ENCODE measurements around the gene RERE.
A peak's percentile ranks its signal among the peaks of the same experiment; 100 is the strongest.
"Not testable (repeated sequence)": the region's sequence is repeated elsewhere in the genome, so short reads cannot be mapped to it uniquely, and the experiment has no call there.

Gene RERE

DNA sequence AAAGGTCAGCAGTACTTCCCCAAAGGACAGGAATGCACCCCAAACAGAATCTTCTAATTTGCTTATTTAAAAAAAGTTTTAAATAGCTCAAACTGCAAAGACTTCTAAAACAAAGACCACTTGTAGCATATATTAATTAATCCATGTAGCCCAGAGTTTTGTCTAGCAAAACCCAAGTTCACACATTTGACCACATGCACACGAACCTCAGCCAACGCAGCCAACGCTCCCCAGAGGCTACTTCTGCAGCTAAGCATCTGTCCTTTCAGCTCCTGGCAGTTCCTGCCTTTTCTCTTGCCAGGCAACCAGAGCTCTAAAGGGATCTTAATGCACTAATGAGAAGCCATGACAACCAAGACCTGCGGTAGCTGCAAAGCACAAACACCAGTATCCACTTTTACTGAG lies 89.6 kb downstream of the RERE start:
- Histone ChIP-seq H3K9me3 (ENCODE audit: low read length) (no peaks in the 10 kb centered on the region), H3K27me3 (ENCODE audit: insufficient read depth, low read length) (no peaks in the 10 kb centered on the region), H3K36me3 (ENCODE audit: insufficient read depth, low read length) (no peaks in the 10 kb centered on the region), H3K4me3 (ENCODE audit: low read length) (no peak overlapping the region), H3K4me1 (ENCODE audit: insufficient read depth, low read length) (peaks cover 12% of the 10 kb centered on the region), H2AFZ (ENCODE audit: low read depth, low read length) (no peak overlapping the region)

DNA sequence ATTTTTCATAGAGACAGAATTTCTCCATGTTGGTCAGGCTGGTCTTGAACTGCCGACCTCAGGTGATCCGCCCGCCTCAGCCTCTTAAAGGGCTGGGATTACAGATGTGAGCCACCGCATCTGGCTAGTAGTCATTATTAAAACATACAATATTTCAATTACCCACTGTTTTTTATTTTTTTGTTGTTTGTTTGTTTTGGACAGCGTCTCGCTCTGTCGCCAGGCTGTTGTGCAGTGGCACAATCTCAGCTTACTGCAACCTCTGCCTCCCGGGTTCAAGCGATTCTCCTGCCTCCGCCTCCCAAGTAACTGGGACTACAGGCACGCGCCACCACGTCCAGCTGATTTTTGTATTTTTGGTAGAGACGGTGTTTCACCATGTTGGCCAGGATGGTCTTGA lies 90.1 kb downstream of the RERE start:
- not testable (repeated sequence) for H3K27me3 ChIP-seq (ENCODE audit: insufficient read depth, low read length); H3K4me3 ChIP-seq (ENCODE audit: low read length); H3K36me3 ChIP-seq (ENCODE audit: insufficient read depth, low read length); H2AFZ ChIP-seq (ENCODE audit: low read depth, low read length); H3K9me3 ChIP-seq (ENCODE audit: low read length)
- H3K4me1 ChIP-seq (ENCODE audit: insufficient read depth, low read length), result peaks cover 12% of the 10 kb centered on the region

DNA sequence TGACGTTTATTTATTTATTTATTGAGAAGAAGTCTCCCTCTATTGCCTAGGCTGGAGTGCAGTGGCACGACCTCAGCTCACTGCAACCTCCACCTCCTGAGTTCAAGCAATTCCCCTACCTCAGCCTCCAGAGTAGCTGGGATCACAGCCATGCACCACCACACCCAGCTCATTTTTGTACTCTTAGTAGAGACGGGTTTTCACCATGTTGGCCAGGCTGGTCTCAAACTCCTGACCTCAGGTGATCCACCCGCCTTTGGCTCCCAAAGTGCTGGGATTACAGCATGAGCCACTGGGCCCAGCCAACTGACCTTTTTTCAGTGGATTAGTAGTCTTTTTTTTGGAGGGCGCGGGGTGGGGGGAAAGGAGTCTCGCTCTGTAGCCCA lies 90.6 kb downstream of the RERE start:
- H3K4me3 ChIP-seq (ENCODE audit: low read length), result not testable (repeated sequence)

DNA sequence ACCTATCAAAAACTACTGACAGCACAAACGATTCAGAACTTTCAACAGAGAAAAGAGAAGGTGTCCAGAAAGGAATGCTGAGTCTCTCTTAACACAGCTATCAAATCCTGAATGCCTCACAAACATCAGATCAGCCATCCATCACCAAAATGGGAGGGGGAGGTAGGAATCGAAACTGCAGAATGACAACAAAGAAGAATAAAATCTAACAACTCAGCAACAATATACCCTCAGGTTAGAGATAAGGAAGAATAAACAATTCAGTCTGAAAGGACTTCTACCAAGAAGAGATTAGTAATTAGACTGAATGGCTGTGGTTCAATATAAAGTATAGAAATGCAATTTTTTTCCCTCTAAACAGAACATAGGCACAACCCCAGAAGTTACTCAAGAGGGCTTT lies 94.4 kb downstream of the RERE start:
- no peak overlapping the region for H2AFZ ChIP-seq (ENCODE audit: low read depth, low read length)
- no peaks in the 10 kb centered on the region for H3K9me3 ChIP-seq (ENCODE audit: low read length)
- H3K4me3 ChIP-seq (ENCODE audit: low read length), result no peak overlapping the region

More for the DNA sequence above, 90.6 kb downstream of the RERE start:
- H3K9me3 ChIP-seq (ENCODE audit: low read length); H3K27me3 ChIP-seq (ENCODE audit: insufficient read depth, low read length); H2AFZ ChIP-seq (ENCODE audit: low read depth, low read length); H3K36me3 ChIP-seq (ENCODE audit: insufficient read depth, low read length): not testable (repeated sequence)
- peaks cover 12% of the 10 kb centered on the region for H3K4me1 ChIP-seq (ENCODE audit: insufficient read depth, low read length)

DNA sequence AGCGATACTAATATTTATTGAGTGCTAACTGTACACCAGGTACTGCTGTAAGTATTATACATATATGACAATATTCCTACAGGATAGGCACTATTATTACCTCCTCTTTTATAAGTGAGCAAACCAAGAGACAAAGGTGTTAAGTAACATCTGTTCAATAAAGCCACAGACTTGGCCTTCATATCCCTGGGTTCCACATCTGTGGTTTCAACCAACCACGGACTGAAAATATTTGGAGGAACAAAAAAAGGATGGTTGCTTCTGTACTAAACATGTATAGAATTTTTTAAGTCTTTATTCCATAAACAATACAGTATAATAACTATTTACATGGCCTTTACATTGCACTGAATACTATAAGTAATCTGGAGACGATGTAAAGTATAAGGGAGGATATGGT lies 95.1 kb downstream of the RERE start:
- Histone ChIP-seq H3K27me3 (ENCODE audit: insufficient read depth, low read length) (no peaks in the 10 kb centered on the region), H3K4me3 (ENCODE audit: low read length) (no peak overlapping the region), H3K4me1 (ENCODE audit: insufficient read depth, low read length) (peaks cover 14% of the 10 kb centered on the region), H3K36me3 (ENCODE audit: insufficient read depth, low read length) (no peaks in the 10 kb centered on the region), H3K9me3 (ENCODE audit: low read length) (no peaks in the 10 kb centered on the region), H2AFZ (ENCODE audit: low read depth, low read length) (no peak overlapping the region)

More for the DNA sequence above, 94.4 kb downstream of the RERE start:
- Histone ChIP-seq H3K27me3 (ENCODE audit: insufficient read depth, low read length) (no peaks in the 10 kb centered on the region), H3K36me3 (ENCODE audit: insufficient read depth, low read length) (no peaks in the 10 kb centered on the region), H3K4me1 (ENCODE audit: insufficient read depth, low read length) (peaks cover 19% of the 10 kb centered on the region)

DNA sequence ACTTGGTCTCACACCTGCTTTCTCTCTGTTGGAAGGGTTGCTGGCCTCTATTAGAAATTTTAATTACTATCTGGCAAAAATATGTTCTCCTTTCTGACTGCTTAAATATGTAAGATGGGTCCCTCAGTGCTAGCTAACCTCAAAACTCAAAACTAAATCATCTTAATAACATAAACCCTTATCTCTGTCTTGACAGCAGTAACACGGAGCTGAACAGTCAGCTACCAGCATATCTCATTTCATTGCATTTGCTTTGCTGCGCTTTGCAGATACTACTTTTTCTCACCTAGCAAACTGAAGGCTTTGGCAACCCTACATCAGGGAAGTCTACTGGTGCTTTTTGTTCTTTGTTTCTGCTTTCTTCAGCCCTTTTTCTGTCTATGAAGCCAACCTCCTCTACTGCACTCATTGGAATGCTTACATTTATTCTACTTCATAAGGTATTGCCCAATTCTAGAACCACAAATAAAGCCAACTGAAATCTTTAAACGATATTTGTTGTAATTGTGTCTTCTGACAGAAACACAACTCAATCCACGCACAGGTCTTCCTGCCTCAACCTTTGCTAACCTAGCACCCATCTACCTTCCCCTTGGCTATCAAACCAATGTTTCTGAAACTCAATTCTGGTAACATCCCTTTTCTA lies 95.6 kb downstream of the RERE start:
- no peak overlapping the region for H2AFZ ChIP-seq (ENCODE audit: low read depth, low read length)
- H3K9me3 ChIP-seq (ENCODE audit: low read length), result no peaks in the 10 kb centered on the region
- H3K4me1 ChIP-seq (ENCODE audit: insufficient read depth, low read length), result peaks cover 19% of the 10 kb centered on the region
- no peak overlapping the region for H3K4me3 ChIP-seq (ENCODE audit: low read length)
- no peaks in the 10 kb centered on the region for H3K27me3 ChIP-seq (ENCODE audit: insufficient read depth, low read length)
- H3K36me3 ChIP-seq (ENCODE audit: insufficient read depth, low read length), result no peaks in the 10 kb centered on the region

DNA sequence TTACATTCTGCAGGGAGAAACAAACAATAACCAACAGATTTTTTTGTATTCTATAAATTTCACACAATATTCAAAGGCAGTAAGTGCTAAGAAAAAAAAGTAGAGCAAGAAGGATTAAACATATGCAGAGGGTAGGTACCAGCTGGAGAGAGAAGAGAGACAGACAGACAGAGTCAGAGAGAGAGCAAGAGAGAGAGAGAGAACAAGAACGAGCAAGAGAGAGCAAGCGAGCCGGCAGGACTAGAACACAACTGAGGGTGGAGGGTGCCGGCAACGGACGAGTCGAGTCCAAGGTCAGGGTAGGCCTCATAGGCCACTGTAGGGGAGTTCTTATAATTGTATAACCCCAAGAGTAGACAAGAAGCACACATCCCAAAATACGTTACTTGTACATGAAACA lies 97.1 kb downstream of the RERE start:
- peaks cover 19% of the 10 kb centered on the region for H3K4me1 ChIP-seq (ENCODE audit: insufficient read depth, low read length)
- no peak overlapping the region for H3K4me3 ChIP-seq (ENCODE audit: low read length)
- H3K9me3 ChIP-seq (ENCODE audit: low read length), result no peaks in the 10 kb centered on the region

DNA sequence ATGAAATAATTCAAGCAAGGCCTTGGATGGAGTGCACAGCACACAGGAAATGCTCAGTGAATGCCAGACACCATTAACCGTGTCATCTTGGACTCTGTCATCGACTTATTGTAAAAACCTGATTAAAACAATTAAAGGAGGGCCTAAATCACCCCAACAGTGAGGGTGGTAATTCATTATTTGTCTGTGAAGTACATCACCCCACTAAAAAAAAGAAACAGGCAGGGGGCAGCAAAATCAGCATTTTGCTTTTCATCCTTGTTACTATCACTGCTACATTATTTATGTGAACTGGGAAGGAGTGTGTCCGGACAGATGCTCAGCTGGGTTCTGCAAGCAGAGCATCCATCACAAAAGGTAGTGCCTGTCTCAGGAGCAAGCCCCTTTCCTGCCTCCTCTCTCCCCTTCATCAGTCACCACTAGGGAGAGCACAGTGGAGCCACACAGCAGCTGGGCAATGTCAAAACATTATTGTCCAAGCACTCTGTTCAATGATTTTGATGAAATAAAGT lies 98.5 kb downstream of the RERE start:
- no peaks in the 10 kb centered on the region for H3K36me3 ChIP-seq (ENCODE audit: insufficient read depth, low read length)
- H3K27me3 ChIP-seq (ENCODE audit: insufficient read depth, low read length), result no peaks in the 10 kb centered on the region
- no peak overlapping the region for H3K4me3 ChIP-seq (ENCODE audit: low read length)
- H2AFZ ChIP-seq (ENCODE audit: low read depth, low read length), result no peak overlapping the region
- peaks cover 19% of the 10 kb centered on the region for H3K4me1 ChIP-seq (ENCODE audit: insufficient read depth, low read length)
- H3K9me3 ChIP-seq (ENCODE audit: low read length), result no peaks in the 10 kb centered on the region

More for the DNA sequence above, 97.1 kb downstream of the RERE start:
- H3K27me3 ChIP-seq (ENCODE audit: insufficient read depth, low read length), result no peaks in the 10 kb centered on the region
- H2AFZ ChIP-seq (ENCODE audit: low read depth, low read length), result no peak overlapping the region
- H3K36me3 ChIP-seq (ENCODE audit: insufficient read depth, low read length), result no peaks in the 10 kb centered on the region

DNA sequence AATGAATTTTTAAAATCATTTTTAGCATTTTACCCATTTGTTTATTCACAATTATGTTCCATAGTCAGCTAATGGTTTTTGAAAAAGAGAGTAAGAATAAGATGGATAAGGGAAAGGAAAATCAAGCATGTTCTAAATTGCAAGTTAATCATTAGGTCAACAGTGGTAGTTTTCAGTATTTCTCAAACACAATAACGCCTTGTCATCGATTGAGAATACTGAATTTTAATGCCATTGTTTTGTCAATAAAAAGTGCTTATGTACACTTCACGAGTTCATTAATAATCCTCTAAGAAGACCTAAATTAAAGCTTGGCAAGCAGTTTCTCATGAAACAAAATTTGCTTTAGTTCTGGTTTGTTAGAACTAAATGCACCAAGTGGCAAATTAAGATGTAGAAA lies 100.3 kb downstream of the RERE start:
- Histone ChIP-seq H2AFZ (ENCODE audit: low read depth, low read length) (no peak overlapping the region), H3K4me1 (ENCODE audit: insufficient read depth, low read length) (peaks cover 24% of the 10 kb centered on the region), H3K9me3 (ENCODE audit: low read length) (no peaks in the 10 kb centered on the region), H3K36me3 (ENCODE audit: insufficient read depth, low read length) (no peaks in the 10 kb centered on the region), H3K4me3 (ENCODE audit: low read length) (no peak overlapping the region), H3K27me3 (ENCODE audit: insufficient read depth, low read length) (no peaks in the 10 kb centered on the region)

DNA sequence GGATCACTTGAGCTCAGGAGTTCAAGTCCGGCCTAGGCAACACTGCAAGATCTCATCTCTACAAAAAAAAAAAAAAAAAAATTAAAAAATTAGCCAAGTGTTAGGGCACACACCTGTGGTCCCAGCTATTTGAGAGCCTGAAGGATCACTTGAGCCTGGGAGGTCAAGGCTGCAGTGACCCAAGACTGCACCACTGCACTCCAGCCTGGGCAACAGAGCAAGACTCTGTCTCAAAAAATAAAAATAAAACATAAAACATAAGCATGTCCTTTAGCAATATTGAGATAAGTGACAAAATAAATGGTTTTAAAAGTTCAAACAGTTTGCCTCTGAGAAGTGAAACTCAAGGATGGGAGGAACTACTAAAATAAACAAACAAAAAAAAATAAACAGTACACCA lies 101.2 kb downstream of the RERE start:
- Histone ChIP-seq H3K9me3 (ENCODE audit: low read length) (no peaks in the 10 kb centered on the region), H2AFZ (ENCODE audit: low read depth, low read length) (no peak overlapping the region), H3K27me3 (ENCODE audit: insufficient read depth, low read length) (no peaks in the 10 kb centered on the region), H3K36me3 (ENCODE audit: insufficient read depth, low read length) (no peaks in the 10 kb centered on the region), H3K4me1 (ENCODE audit: insufficient read depth, low read length) (peaks cover 34% of the 10 kb centered on the region), H3K4me3 (ENCODE audit: low read length) (no peak overlapping the region)

DNA sequence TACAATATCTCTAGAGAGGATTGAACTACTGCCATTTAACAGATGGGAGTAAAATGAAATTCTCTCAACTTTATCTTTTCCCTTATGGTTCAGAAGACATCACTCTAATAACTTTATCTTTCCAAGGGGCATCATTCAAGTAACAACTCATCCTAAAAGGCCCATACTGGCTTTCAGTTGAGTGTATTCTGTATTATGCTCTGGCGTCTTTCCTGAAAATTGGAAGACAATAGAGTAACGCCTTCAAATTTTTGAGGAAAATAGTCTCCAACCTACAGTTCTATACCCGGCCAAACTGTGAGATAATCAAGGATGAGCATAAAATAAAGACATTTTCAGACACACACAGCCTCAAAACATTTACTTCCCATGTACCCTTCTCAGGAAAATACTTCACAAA lies 103.3 kb downstream of the RERE start:
- Histone ChIP-seq H3K4me3 (ENCODE audit: low read length) (no peak overlapping the region), H3K4me1 (ENCODE audit: insufficient read depth, low read length) (peaks cover 40% of the 10 kb centered on the region), H3K27me3 (ENCODE audit: insufficient read depth, low read length) (no peaks in the 10 kb centered on the region), H3K36me3 (ENCODE audit: insufficient read depth, low read length) (no peaks in the 10 kb centered on the region), H2AFZ (ENCODE audit: low read depth, low read length) (no peak overlapping the region), H3K9me3 (ENCODE audit: low read length) (no peaks in the 10 kb centered on the region)

DNA sequence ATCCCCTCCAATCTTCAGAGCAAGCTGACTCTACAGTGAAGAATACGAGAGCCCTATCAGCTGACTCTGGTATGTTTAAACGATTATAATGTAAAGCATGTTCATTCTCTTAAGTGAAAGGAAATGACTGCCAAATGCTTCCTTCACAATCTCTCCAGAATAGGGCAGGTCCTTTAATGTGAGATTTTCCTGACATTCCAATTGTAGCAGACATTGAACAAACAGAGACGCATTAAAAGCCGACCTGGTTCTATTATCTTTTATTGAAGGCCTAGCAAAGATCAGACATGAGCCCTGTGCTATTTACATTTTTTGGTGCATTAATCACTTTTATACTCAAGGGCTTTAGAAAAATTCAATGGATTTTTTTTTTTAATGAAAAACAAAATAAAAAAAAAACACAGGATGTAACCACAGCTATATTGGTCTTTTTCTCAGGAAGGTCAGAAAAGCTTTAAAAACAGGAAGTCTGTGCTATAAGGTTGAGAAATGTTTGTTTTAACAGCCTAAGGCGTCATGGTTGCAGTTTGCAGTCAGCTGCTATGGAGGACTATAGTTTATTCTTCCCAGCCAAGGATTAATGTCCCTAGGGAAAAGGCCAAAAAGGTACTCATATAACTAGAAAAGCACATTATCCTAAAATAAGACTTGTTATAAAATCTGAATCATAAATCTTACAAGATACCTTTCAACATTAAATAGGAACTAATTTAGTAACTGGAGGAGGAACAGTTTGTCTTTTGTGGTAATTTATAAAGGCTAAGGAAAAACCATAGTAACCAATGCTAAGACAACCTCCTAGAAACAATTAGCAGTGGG lies 104.8 kb downstream of the RERE start:
- Histone ChIP-seq H3K27me3 (ENCODE audit: insufficient read depth, low read length) (no peaks in the 10 kb centered on the region), H2AFZ (ENCODE audit: low read depth, low read length) (no peak overlapping the region), H3K4me3 (ENCODE audit: low read length) (peak overlapping the region; percentile 11), H3K4me1 (ENCODE audit: insufficient read depth, low read length) (peaks cover 37% of the 10 kb centered on the region), H3K9me3 (ENCODE audit: low read length) (no peaks in the 10 kb centered on the region), H3K36me3 (ENCODE audit: insufficient read depth, low read length) (no peaks in the 10 kb centered on the region)

DNA sequence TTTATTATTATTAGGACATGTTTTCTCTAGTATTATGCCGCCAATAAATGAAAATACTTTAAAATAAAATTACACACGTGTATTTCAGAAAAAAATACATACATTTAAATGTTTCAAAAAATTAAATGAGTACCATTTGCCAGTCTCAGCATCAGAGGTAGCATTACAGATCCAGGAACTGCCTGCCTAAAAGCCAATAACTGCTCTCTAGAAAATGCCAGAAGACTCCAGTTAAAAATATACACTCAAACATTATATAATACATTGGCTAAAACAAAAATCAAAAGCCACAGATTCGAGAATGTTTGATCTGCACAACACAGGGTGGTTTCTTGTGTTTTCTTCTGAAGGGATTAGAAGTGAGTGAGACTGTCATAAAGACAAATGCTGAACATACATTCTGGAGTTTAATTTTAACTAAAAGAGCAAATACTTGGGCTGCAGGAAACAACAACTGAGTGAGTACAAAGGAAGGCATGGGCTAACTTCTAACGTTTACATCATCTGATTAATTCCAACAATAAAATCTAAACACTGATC lies 105.5 kb downstream of the RERE start:
- Histone ChIP-seq H2AFZ (ENCODE audit: low read depth, low read length) (no peak overlapping the region), H3K9me3 (ENCODE audit: low read length) (no peaks in the 10 kb centered on the region), H3K36me3 (ENCODE audit: insufficient read depth, low read length) (no peaks in the 10 kb centered on the region), H3K27me3 (ENCODE audit: insufficient read depth, low read length) (no peaks in the 10 kb centered on the region), H3K4me1 (ENCODE audit: insufficient read depth, low read length) (peaks cover 39% of the 10 kb centered on the region), H3K4me3 (ENCODE audit: low read length) (peak overlapping the region; percentile 11)

All from neuron (in vitro differentiated cells).